ENCODE results near the gene TEKT5. TPM values are rescaled to one million over a fixed set of nuclear protein-coding genes. Genes with fewer than 3 reads are reported as not detected.

TEKT5 gene
- total and polyA plus RNA-seq, 9 of the 15 experiments (the other 6 are each of a cell fraction or from before 2014, with no cell fraction given): 0.10 to 0.19 TPM; not detected in 7

DNA sequence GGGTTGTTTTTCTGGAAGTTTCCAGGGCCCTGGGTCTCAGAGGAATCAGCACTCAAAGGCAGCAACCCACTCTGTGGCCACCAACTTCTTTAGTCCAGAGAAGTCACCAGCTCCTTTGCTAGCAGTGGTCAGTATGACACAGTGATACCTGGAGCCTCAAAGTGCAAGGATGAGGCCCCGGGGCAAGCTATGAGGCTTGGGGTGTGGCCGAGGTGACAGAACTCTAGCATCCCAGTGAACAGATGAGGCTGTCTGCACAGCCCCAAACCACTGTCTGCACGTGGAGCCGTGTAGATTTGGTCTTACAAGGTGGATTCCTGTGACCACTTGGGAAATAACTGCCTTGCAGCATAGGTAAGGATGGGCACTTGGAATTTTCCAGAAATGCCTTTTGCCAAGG, 24.9 kb downstream of the TEKT5 start:
- Histone ChIP-seq H3K9me3 (replicated peaks; ENCODE audit: control insufficient read depth, insufficient read depth, low read depth, low read length) (no peaks in the 10 kb centered on the region), H3K79me2 (ENCODE audit: control insufficient read depth, insufficient read depth, low read length) (no peaks in the 10 kb centered on the region), H3K27ac (ENCODE audit: extremely low read depth, low read depth, low read length) (no peak overlapping the region), H3K4me2 (ENCODE audit: insufficient read depth, low read length) (no peak overlapping the region), H3K4me3 (no peak overlapping the region), H3K27me3 (ENCODE audit: control insufficient read depth in 2 of 2, insufficient read depth in 2 of 2, low read length in 2 of 2) (peaks cover 9 to 29% of the 10 kb centered on the region in 2 experiments; a peak in 3 of 5 replicates), H4K20me1 (replicated peaks; ENCODE audit: control insufficient read depth, insufficient read depth, low read length) (no peaks in the 10 kb centered on the region), H3K36me3 (ENCODE audit: control insufficient read depth, insufficient read depth, low read length) (no peaks in the 10 kb centered on the region), H3K9me1 (ENCODE audit: control insufficient read depth, insufficient read depth, low read length) (no peaks in the 10 kb centered on the region), H3K9ac (ENCODE audit: insufficient read depth in 1 of 2, low read depth in 2 of 2, low read length in 2 of 2) (no peak overlapping the region), H3K4me1 (replicated peaks in 1 of 2; ENCODE audit: control insufficient read depth in 2 of 2, insufficient read depth in 2 of 2, low read length in 2 of 2) (no peaks in the 10 kb centered on the region; a peak in 1 of 5 replicates), H2AFZ (ENCODE audit: low read depth, low read length) (no peak overlapping the region)
- no peak for TF ChIP-seq HNRNPUL1 (IDR thresholded peaks at IDR 0.05; ENCODE audit: low read length)
- FAIRE-seq (no peak), DNase-seq (ENCODE audit: extremely low read depth in 1 of 4, low spot score in 3 of 4) (no peak), ATAC-seq (no peak)
- WGBS (ENCODE audit: insufficient coverage, low coverage, missing lambda C conversion rate): 0% methylated on average over 4 of the region's 4 CpGs
- in situ Hi-C loops (cut with MboI) (loop anchor here (10.0 kb wide), 1 partner anchor 245 kb away; no protein-coding TSS in a partner anchor), intact Hi-C loops (cut with micrococcal nuclease) (loop anchor here (10.0 kb wide), 1 partner anchor 65 kb away; no protein-coding TSS in a partner anchor)
- POLR2A ChIA-PET: no interaction called here
- CTCF ChIA-PET (ENCODE audit: low intra/inter-chr PET ratio): no interaction called here
- BruUV-seq (replicated peaks): no TSS peak

DNA sequence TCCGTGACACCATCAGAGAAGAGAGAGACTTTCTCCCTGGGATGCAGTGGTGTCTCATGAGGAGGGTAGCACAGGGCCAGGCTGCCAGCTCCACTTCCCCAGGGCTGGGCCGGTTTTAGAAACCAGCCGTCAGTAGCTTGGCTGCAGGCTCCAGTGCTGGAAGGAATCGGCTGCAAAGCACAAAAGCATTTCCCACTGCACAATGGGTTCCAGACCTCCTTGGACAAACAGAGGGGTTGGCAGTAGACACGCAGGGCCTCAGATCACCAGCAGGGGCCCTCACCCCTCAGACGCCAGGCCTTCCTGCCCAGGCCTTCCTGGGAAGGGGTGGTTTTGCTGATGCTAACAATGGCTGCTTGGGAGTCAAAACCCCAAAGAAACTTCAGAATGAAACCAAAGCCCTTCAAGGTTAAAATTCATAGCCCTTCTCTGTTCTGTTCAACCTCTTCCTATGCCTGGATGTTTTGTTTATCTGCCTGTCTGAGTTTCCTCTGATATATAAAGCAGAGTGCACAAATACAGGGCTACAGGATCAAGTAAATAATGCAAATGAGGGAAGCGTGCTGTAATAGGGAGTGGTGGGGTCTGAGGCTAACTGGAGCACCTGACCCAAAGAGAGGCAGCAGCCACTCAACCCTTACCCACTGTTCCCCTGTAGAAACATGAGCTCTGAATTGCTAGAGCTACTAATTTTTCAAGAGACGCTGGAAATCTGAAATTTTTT, 26.2 kb downstream of the TEKT5 start:
- Histone ChIP-seq H3K9me3 (replicated peaks; ENCODE audit: control insufficient read depth, insufficient read depth, low read depth, low read length) (no peaks in the 10 kb centered on the region), H4K20me1 (replicated peaks; ENCODE audit: control insufficient read depth, insufficient read depth, low read length) (no peaks in the 10 kb centered on the region), H3K27me3 (ENCODE audit: control insufficient read depth in 2 of 2, insufficient read depth in 2 of 2, low read length in 2 of 2) (peaks cover 4 to 26% of the 10 kb centered on the region in 2 experiments; a peak in 2 of 5 replicates), H3K36me3 (ENCODE audit: control insufficient read depth, insufficient read depth, low read length) (no peaks in the 10 kb centered on the region), H3K79me2 (ENCODE audit: control insufficient read depth, insufficient read depth, low read length) (no peaks in the 10 kb centered on the region), H3K4me1 (replicated peaks in 1 of 2; ENCODE audit: control insufficient read depth in 2 of 2, insufficient read depth in 2 of 2, low read length in 2 of 2) (no peaks in the 10 kb centered on the region; a peak in 1 of 5 replicates), H3K27ac (ENCODE audit: extremely low read depth, low read depth, low read length) (no peak overlapping the region), H3K9me1 (ENCODE audit: control insufficient read depth, insufficient read depth, low read length) (no peaks in the 10 kb centered on the region), H2AFZ (ENCODE audit: low read depth, low read length) (no peak overlapping the region), H3K4me2 (ENCODE audit: insufficient read depth, low read length) (no peak overlapping the region), H3K4me3 (no peak overlapping the region), H3K9ac (ENCODE audit: insufficient read depth in 1 of 2, low read depth in 2 of 2, low read length in 2 of 2) (peak overlapping the region in 1 of 2 experiments; percentile 17; a peak in 1 of 4 replicates)
- peak; percentile 75 for FAIRE-seq
- CTCF ChIA-PET (ENCODE audit: low intra/inter-chr PET ratio): interaction anchor here (1.1 kb wide), 1 partner anchor 250 kb away, joined by 4 read pairs; no protein-coding TSS in a partner anchor
- no TSS peak for BruUV-seq (replicated peaks)
- intact Hi-C loops (cut with micrococcal nuclease): loop anchor here (10.0 kb wide), 1 partner anchor 66 kb away; no protein-coding TSS in a partner anchor
- POLR2A ChIA-PET: no interaction called here
- DNase-seq (ENCODE audit: extremely low read depth in 1 of 4, low spot score in 3 of 4): peak in 3 of 4 experiments; percentile 18 to 45 (median 23)
- in situ Hi-C loops (cut with MboI): no loop called here
- peak; percentile 86 for ATAC-seq
- WGBS (ENCODE audit: insufficient coverage, low coverage, missing lambda C conversion rate): 9% methylated on average over 8 of the region's 8 CpGs
- TF ChIP-seq, protein P1, sequence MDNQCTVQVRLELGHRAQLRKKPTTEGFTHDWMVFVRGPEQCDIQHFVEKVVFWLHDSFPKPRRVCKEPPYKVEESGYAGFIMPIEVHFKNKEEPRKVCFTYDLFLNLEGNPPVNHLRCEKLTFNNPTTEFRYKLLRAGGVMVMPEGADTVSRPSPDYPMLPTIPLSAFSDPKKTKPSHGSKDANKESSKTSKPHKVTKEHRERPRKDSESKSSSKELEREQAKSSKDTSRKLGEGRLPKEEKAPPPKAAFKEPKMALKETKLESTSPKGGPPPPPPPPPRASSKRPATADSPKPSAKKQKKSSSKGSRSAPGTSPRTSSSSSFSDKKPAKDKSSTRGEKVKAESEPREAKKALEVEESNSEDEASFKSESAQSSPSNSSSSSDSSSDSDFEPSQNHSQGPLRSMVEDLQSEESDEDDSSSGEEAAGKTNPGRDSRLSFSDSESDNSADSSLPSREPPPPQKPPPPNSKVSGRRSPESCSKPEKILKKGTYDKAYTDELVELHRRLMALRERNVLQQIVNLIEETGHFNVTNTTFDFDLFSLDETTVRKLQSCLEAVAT (IDR thresholded peaks at IDR 0.05): no peak
- TF ChIP-seq GABPB1 (CRISPR knock-in tag; IDR thresholded peaks at IDR 0.05) (no peak), CREM (IDR thresholded peaks at IDR 0.05; ENCODE audit: low read depth) (no peak; the same call in 1 of the 2 replicates), RBM14 (IDR thresholded peaks at IDR 0.05; ENCODE audit: borderline replicate concordance, insufficient read depth, low read depth, low read length) (no peak), ZNF239 (CRISPR knock-in tag; IDR thresholded peaks at IDR 0.05) (no peak), ZNF124 (CRISPR knock-in tag; IDR thresholded peaks at IDR 0.05) (no peak)
- TF ChIP-seq, protein P2, sequence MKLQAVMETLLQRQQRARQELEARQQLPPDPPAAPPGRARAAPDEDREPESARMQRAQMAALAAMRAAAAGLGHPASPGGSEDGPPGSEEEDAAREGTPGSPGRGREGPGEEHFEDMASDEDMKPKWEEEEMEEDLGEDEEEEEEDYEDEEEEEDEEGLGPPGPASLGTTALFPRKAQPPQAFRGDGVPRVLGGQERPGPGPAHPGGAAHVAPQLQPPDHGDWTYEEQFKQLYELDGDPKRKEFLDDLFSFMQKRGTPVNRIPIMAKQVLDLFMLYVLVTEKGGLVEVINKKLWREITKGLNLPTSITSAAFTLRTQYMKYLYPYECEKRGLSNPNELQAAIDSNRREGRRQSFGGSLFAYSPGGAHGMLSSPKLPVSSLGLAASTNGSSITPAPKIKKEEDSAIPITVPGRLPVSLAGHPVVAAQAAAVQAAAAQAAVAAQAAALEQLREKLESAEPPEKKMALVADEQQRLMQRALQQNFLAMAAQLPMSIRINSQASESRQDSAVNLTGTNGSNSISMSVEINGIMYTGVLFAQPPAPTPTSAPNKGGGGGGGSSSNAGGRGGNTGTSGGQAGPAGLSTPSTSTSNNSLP (IDR thresholded peaks at IDR 0.05; ENCODE audit: borderline replicate concordance, low read depth, low read length): no peak
- TF ChIP-seq, protein P3, sequence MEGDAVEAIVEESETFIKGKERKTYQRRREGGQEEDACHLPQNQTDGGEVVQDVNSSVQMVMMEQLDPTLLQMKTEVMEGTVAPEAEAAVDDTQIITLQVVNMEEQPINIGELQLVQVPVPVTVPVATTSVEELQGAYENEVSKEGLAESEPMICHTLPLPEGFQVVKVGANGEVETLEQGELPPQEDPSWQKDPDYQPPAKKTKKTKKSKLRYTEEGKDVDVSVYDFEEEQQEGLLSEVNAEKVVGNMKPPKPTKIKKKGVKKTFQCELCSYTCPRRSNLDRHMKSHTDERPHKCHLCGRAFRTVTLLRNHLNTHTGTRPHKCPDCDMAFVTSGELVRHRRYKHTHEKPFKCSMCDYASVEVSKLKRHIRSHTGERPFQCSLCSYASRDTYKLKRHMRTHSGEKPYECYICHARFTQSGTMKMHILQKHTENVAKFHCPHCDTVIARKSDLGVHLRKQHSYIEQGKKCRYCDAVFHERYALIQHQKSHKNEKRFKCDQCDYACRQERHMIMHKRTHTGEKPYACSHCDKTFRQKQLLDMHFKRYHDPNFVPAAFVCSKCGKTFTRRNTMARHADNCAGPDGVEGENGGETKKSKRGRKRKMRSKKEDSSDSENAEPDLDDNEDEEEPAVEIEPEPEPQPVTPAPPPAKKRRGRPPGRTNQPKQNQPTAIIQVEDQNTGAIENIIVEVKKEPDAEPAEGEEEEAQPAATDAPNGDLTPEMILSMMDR (IDR thresholded peaks at IDR 0.05 in 2 of 3, conservative IDR thresholded peaks at IDR 0.05 in 1 of 3; ENCODE audit: insufficient read depth in 2 of 3, low read depth in 1 of 3, low read length in 3 of 3): peak; percentile 52 to 68 (median 54); a peak in 5 of 6 replicates
